IPS-18c (cell line): ENCODE measurements around the gene GPC2.

Experiments
- H3K4me3 ChIP-seq: 2 replicates; pipeline ENCODE4 v1.7.0; 2013; ENCODE audit warnings: low read depth, mild to moderate bottlenecking, low read length, moderate library complexity; ENCODE audit not compliant: insufficient read depth
- H3K9me3 ChIP-seq: one replicate; pipeline ENCODE4 v1.6.1; 2013; ENCODE audit warnings: mild to moderate bottlenecking, low read length, moderate library complexity; ENCODE audit not compliant: control insufficient read depth, insufficient read depth

The GPC2 gene

DNA sequence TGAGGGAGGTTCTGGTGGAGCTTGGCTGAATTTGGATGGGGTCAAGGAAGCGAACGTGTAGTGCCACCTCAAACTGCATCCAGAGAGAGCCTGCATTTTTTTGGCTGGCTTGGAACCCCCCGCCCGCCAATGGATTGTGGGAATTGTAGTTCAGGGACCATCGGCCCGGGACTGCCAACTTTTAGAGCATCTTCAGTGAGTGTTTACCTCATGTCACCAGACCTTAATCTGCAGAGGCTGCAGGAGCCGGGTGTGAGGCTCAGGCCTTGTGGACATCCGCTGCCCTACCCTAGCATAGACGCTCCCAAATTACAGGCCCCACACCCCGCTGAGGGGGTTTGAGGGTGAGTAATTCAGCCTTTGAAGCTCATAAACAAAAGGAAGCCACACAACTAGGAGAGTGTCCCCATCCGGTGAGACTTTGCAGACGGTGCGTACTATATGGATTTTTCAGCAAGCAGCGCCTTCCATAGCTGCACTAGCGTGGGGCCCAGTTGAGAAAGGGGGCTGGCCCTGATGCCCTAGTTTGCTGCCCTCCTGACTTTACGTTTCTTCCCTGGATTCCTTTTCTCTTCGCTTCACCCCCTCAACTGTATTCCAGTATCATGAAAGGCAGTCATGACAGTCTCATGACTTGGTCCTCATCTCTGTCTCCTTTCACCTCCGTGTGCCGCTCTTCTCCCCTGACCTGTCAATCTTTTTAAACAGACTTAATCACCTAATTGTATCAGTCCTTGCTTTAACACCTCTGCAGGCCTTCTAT lies 57.0 kb downstream of the GPC2 start:
- peak overlapping the region; percentile 77 for H3K4me3 ChIP-seq
- H3K9me3 ChIP-seq: no peaks in the 10 kb centered on the region
